Suppressor macrophage (primary cell): ENCODE data around the gene THEM5.
"Not testable (repeated sequence)": the region's sequence is repeated elsewhere in the genome, so short reads cannot be mapped to it uniquely, and the experiment has no call there.

ENCODE experiments used
- DNase-seq, 4 experiments: peaks; one replicate each; pipeline ENCODE4 v3.0.0-alpha.2; 2020 to 2022

THEM5 gene

DNA sequence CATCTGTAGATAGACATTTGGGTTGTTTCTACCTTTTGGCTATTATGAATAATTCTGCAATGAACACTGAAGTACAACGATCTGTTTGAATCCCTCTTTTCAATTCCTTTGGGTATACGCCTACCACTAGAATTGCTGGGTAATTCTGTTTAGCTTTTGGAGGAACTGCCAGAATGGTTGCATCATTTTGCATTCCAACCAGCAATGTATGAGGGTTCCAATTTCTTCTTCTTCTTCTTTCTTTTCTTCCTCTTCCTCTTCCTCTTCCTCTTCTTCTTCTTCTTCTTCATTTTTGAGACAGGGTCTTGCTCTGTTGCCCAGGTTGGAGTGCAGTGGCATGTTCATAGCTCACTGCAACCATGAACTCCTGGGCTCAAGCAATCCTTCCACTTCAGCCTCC lies 13.8 kb upstream of the THEM5 start:
- DNase-seq: peak in 3 of 4 experiments; percentile 38 to 63 (median 50)

DNA sequence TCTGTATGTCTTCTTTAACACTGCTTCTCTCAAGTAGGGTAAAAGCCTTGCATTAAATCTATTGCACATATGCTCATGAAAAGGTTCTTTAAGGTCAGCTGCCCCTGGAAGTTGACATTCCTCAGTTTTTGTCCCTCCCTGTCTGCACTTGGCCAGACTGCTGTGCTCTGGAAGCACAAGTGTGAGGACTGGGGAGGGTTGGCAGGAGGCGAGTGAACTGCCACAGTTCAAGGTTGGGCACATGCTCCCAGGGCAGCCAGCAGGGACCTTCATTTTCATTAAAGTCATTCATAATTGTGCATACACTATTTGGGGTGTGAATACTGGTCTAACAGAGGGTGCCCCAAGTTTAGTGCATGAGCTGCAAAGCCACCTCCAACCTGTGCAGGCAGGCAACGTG lies 10.9 kb upstream of the THEM5 start:
- no peak for DNase-seq

DNA sequence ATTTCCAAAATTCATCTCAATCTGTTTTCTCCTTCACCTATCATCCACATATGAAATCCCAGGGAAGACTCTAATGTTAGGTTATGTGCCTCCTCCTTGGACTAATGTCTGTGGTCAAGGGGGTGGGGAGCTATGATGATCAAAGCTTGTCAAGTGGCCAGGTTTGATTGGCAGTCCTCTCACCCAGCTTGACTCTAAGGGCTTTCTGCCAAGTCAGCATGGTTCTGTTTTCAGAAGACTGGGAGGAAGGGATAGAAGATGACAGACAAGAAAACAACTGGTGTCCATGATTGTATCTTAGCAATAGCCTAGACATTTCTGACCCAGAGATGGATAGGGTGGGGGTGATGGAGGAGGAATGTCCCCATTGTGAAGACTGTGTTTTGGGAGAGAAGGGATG lies 9.1 kb upstream of the THEM5 start:
- no peak for DNase-seq

DNA sequence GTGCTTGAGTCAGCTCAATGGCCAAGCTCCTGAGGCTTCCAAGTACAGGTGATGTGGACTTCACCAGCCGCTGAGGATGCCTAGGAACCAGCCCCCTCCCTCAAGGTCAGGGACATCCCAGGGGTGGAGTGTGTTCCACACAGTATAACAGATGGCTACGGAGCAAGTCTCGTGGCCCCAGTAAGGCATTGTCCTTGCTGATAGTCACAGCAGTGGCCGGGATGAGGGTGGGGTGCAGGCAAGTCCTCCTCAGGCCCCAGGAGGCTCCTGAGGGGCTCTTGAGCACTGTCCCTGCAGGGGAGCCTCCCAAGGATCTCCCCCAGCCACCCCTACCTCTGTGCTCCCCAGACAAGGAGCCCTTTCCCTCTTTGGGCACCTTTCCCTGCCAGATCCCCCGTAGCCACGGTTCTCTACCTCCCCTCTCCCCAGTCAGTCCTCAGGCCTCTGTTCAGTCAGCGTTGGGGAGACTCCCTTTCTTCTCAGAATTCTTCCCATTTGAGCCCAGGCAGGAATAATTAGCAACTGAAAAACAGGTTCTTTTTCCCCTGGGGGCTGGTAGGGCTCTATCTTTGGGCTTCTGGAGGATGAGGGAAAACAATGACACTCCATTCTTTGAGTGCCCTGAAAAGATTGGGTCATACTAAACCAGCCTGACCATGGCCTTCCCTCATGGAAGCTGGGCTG lies 7.1 kb upstream of the THEM5 start:
- no peak for DNase-seq

DNA sequence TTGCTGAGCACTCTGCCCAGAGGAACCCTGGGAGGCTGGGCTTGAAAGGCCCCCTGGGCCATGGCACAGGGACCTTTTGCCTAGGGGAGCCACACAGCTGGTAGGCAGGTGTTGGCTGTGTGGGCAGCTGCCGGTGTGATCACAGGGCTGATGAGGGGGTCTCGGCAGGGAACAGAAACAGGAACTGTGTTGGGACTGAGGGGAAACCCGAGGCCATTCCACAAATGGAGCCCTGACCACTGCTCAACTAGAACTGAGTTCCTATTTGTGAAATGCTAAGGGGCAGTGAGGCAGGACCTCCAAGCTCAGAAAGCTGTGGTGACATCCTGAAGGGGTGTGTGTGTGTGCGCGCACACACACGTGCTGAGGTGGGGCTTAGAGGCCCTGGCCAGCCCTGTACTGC lies 6.4 kb upstream of the THEM5 start:
- DNase-seq: no peak

DNA sequence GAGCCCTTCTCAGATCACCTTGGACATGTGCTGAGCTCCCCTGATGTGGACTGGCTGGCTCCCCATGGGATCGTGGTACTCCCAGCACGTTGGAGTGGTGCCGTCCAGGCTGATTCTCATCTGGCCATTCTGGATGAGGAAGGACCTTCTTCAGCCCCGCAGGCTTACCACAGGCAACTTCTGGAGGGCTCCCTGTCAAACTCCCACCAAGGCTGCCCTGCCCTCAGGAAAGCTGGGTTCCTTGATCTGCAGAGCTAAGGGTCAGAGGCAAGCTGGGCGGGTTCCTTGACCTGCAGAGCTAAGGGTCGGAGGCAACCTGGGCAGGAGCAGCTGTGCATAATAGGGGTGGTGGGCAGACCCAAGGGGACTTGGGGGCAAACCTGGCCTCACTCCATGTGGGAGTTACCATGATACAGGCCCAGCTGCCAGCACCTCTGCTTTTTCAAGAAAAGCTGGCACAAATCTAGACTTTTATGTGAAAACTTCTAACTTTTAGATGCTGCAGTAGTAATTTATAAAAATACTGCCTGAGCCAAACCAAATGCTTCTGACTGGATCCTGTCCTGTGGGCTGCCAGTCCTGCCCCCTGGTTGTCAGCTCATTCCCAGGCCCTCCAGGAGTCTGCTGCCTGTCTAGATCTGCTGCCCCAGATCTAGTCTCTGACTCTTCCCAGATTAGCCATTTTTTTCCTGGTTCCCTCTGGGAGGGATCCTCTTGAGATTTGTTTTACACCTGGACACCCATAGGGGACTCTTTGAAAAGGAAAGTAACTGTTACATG lies 5.6 kb upstream of the THEM5 start:
- DNase-seq: no peak

DNA sequence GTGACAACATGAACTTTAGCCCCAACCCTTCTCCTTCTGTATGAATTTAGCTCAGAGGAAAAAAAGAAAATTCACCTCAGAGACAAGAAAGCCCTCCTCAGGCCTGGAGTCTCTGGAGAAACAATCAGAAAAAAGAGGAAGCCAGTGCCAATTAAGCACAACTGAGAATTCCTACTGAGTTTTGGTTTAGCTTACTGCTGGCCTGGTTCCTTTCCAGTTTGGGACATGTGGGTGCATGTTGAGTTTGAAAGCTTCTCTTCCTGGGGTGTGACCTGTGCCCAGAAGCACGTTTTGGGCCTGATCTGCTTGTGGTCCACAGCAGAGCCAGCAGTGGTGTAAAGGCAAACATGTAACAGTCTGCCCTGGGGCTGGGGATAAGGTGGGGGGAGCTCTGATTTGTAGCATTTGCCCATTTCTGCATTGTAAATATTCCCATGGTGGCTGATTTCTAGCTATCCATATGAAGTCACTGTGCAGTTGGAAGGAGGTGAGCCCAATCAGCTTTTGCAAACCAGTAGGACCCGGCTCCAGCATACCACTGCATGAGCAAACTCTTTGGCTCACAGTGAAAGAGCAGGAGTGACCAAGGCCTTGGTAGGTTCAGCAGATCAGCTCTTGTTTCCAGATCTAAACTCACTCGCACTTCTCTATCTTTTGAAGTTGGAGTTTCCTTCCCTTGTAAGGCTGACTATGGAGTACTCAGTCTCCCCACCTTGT lies 4.7 kb upstream of the THEM5 start:
- no peak for DNase-seq

DNA sequence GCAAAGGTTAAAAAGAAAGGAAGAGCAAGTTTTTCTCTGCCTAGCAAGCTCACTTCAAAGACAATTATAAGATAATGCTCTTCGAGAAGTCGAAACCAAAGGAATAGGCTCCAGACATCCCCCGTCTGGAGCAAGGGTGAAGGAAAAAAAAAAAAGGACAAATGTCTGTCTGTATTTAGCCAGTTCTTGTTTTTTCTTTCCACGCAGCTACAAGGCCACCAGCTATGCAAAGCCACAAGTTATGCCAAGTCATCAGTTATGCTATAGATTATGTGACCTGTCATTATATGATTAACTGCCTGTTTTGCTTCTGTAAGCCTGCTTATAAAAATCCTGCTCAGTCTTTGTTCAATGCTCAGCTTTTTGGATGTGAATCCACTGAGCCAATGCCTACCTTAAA lies 2.4 kb upstream of the THEM5 start:
- DNase-seq: peak in 1 of 4 experiments; percentile 38

GRCh38 chr1:151855516-151855915 lies 2.0 kb upstream of the THEM5 start:
- DNase-seq: not testable (repeated sequence)

DNA sequence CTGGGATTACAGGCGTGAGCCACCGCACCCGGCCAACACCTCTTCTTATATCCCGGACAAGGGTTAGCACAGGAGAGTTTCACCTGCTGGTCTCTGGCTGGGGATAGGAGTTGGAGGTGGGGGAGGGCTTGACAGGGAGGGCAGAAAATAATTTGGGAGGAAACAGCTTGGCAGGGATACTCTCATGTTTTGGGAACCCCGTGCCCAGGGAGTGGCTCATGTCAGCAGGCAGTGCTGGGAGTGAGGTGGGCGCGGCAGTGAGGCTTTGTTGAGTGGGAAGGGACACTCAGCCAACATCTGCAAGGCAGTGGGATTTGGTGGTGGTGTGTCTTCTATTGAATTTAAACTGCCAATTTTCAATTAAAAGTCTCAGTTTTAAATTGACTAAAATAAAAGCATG lies 1.1 kb upstream of the THEM5 start:
- DNase-seq: no peak

GRCh38 chr1:151852733-151853132 lies 779 bp downstream of the THEM5 start:
- no peak for DNase-seq

GRCh38 chr1:151851886-151852285 lies 1.6 kb downstream of the THEM5 start:
- DNase-seq: no peak

- no peak for DNase-seq
Measured at GRCh38 chr1:151849871-151850270, 3.6 kb downstream of the THEM5 start.

- peak in 3 of 4 experiments; percentile 36 to 53 (median 44) for DNase-seq
Measured at GRCh38 chr1:151849126-151849525, 4.4 kb downstream of the THEM5 start.

GRCh38 chr1:151847867-151848596 lies 5.5 kb downstream of the THEM5 start:
- DNase-seq: no peak

DNA sequence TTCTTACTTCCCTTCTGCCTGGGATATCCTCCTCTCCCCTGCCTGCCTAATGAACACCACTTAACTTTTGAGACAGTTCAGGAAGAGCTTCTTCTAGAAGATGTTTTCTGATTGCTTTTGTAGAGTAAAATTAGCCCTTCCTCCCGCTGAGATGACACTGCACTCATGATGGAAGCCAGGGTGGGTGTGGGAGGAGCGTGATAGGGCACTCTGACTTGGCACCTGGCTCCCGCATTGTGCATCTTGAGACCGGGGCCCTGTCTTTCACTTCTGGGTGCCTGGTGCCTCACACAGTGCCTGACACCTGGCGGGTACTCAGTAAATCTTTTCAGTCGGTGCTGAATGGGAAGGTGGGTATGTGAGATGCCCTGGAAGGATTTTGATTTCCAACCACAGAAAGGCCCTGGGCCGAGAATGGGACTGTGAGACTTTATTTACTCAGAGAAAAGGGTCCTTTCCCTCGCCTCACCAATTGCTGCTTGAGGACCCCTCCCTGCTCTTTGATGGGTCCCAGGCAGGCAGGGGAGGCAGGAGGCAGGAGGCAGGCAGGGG lies 6.8 kb downstream of the THEM5 start:
- DNase-seq: no peak

GRCh38 chr1:151846062-151846568 lies 7.4 kb downstream of the THEM5 start:
- DNase-seq: peak; percentile 36 to 54 (median 41)

DNA sequence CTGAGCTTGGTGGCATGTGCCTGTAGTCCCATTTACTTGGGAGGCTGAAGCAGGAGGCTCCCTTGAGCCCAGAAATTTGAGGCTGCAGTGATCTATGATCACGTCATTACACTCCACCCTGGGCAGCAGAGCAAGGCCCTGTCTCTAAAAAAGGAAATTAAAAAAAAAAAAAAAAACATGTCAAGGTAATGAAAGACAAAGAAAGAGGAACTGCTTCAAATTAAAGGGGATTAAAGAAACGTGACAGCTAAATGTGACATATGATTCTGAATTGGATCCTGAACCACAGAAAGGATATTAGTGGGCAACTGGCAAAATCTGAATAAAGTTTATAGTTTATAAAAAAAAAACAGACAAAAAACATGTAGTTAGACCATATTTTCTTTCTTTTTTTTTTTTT lies 10.1 kb downstream of the THEM5 start:
- no peak for DNase-seq

GRCh38 chr1:151841141-151841540 lies 12.4 kb downstream of the THEM5 start:
- DNase-seq: no peak

DNA sequence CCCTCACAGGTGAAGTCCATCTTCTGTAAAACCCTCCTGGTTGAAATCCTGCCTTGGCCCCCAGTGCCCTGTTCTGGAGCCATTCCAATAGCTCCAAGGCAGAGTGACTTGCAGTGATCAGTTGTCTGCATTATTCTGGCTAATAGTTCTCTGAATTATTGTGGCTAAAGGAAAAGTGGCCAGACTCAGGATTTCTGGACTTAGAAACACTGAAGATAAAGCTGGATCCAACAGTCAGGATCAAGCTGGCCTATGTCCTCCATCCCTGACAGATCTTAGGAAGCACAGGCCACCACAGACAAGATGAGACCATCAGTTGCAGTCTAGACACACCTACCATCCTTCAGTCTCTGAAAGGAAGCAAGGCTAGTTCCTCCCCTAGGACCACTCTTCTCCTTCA lies 13.1 kb downstream of the THEM5 start:
- DNase-seq: no peak

- DNase-seq: peak in 1 of 4 experiments; percentile 22
Measured at GRCh38 chr1:151839457-151840403, 13.8 kb downstream of the THEM5 start, which contains the start of gene C2CD4D. Gene C2CD4D (minus strand): TSS chr1:151839820. CDS start chr1:151838989, 831 bp downstream.
